Epithelial cell of esophagus (primary cell): Measurements from ENCODE around the gene TLR7.
A peak's percentile ranks its signal among the peaks of the same experiment; 100 is the strongest.

ENCODE experiments used
- DNase-seq: peaks from one replicate; pipeline ENCODE4 v3.0.0; 2010; ENCODE audit warnings: low read depth
- H3K4me3 ChIP-seq: 2 replicates; pipeline ENCODE4 v1.5.1; 2011; ENCODE audit warnings: mild to moderate bottlenecking, low read length, control low read depth
- TF ChIP-seq, protein P1 (sequence below): IDR thresholded peaks from 2 replicates; pipeline ENCODE4 v1.5.1; 2011; ENCODE audit warnings: low read depth, mild to moderate bottlenecking, low read length, control low read depth, inconsistent platforms; ENCODE audit not compliant: insufficient read depth; ENCODE audit errors: missing control alignments

Gene TLR7

GRCh38 chrX:12895866-12896265, 29.0 kb downstream of the TLR7 start:
- TF ChIP-seq, protein P1, sequence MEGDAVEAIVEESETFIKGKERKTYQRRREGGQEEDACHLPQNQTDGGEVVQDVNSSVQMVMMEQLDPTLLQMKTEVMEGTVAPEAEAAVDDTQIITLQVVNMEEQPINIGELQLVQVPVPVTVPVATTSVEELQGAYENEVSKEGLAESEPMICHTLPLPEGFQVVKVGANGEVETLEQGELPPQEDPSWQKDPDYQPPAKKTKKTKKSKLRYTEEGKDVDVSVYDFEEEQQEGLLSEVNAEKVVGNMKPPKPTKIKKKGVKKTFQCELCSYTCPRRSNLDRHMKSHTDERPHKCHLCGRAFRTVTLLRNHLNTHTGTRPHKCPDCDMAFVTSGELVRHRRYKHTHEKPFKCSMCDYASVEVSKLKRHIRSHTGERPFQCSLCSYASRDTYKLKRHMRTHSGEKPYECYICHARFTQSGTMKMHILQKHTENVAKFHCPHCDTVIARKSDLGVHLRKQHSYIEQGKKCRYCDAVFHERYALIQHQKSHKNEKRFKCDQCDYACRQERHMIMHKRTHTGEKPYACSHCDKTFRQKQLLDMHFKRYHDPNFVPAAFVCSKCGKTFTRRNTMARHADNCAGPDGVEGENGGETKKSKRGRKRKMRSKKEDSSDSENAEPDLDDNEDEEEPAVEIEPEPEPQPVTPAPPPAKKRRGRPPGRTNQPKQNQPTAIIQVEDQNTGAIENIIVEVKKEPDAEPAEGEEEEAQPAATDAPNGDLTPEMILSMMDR: no peak
- DNase-seq: no peak
- H3K4me3 ChIP-seq: no peak overlapping the region

DNA sequence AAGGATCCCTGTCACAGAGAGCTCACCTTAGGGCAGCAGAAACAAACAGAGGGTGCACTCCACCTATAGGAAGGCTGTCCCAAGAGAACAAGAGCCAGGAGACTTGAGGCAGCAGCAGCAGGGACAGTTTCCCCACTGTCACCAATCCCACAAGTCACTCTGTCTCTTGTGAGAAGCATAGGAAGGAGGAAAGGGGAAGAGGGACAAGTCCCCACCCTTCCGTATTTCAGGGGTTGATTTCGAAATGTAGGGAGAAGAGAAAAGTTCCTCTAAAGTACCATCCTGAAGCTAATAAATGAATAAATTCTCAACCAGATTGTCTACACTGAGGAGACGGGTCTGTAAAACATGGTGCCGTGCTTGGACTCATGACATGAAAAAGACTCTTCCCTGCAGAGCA, 30.1 kb downstream of the TLR7 start:
- DNase-seq: no peak
- TF ChIP-seq, protein P1: no peak
- H3K4me3 ChIP-seq: no peak overlapping the region

- DNase-seq: no peak
Measured at GRCh38 chrX:12898073-12898472, 31.2 kb downstream of the TLR7 start.

GRCh38 chrX:12899506-12899905, 32.6 kb downstream of the TLR7 start:
- TF ChIP-seq, protein P1: no peak
- DNase-seq: no peak
- no peak overlapping the region for H3K4me3 ChIP-seq

More at GRCh38 chrX:12898073-12898472, 31.2 kb downstream of the TLR7 start:
- no peak overlapping the region for H3K4me3 ChIP-seq
- TF ChIP-seq, protein P1: no peak

DNA sequence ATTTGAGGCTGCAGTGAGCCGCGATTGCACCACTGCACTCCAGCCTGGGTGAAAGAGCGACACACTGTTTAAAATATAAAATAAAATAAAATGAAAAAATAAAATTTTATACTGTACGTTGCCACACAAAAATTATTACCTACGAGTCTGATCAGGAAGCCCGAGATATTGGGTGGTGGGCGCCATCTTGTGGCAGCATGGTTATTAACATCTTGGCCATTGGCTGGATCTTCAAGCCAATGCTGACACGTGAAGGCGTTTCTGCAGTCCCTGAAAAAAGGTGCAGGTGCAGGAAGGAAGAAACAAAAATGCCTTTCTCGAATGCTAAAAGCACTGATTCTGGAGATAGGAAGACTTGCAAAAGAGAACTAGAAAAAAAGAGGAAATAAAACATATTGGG, 34.6 kb downstream of the TLR7 start:
- DNase-seq: peak; percentile 61

GRCh38 chrX:12903646-12904045, 36.8 kb downstream of the TLR7 start:
- DNase-seq: no peak
- no peak overlapping the region for H3K4me3 ChIP-seq
- TF ChIP-seq, protein P1: no peak

More for the DNA sequence above, 34.6 kb downstream of the TLR7 start:
- TF ChIP-seq, protein P1: peak; percentile 62
- H3K4me3 ChIP-seq: no peak overlapping the region

GRCh38 chrX:12906046-12906761, 39.3 kb downstream of the TLR7 start, which contains the start of gene TLR8:
Gene TLR8, plus strand, starts transcription at chrX:12906620. Its CDS starts 87 bp downstream, at chrX:12906707.
- no peak for DNase-seq
- TF ChIP-seq, protein P1: no peak
- H3K4me3 ChIP-seq: no peak within 1 kb of the TSS
